Activated CD4-positive, alpha-beta T cell treated with anti-CD3 and anti-CD28 coated beads for 4 hours (primary cell): ENCODE results near the gene SUPT16H.
A peak's percentile ranks its signal among the peaks of the same experiment; 100 is the strongest.
"Not testable (repeated sequence)": the region's sequence is repeated elsewhere in the genome, so short reads cannot be mapped to it uniquely, and the experiment has no call there.

ENCODE experiments used
- DNase-seq, 2 donors: peaks; one replicate each; pipeline ENCODE4 v3.0.0-alpha.2; 2020

The SUPT16H gene

DNA sequence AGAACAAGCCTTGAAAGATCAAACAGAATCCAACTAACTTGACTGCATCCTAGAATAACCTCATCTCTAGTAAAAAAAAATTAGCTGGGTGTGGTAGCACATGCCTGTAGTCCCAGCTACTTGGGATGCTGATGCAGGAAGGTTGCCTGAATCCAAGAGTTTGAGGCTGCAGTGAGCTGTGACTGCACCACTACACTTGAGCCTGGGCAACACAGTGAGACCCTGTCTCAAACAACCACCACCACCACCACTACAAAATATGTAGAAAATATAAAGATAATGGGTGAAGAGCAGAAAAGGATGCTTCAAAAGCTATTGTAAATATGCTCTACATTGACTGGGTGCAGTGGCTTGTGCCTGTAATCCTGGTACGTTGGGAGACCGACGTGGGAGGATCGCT lies 27.3 kb downstream of the SUPT16H start:
- DNase-seq = no peak

DNA sequence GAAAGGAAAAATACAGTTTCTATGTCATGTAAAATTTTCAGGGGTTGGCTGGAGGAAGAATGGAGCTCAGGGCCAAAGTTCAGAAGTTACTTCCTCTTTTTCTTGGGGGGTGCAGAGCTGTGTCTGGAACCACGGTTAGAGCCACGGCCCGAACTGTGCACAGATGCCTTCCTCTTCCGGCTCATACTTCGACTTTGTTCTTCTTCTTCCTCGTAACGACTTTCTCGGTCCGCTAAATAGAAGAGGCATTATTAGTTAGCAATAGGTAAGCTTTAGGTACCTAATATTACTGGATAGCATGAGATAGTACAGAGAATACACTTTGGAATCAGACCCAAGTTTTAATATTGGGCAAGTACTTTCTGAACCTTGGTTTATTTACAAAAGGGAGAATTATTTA lies 31.2 kb downstream of the SUPT16H start:
- DNase-seq = no peak

- no peak for DNase-seq
Measured at GRCh38 chr14:21350539-21350938, 33.3 kb downstream of the SUPT16H start.

DNA sequence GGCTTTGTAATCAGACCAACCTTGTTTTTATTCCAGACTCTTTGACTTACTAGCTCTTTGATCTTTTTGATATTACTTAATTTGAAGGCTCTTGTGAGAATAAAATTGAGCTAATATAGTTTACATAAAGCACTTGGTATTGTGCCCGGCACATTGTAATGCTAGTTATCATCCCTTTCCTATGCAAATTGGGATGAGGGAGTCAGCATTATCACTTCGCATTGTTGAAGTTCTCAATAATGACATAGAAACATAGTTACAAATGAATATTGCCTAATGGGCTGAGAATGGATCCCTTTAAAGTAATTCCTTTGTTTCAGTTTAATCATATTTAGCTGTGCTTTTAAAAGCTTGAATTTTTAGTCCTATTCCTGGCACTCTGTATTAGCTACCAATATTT lies 36.6 kb downstream of the SUPT16H start:
- no peak for DNase-seq

DNA sequence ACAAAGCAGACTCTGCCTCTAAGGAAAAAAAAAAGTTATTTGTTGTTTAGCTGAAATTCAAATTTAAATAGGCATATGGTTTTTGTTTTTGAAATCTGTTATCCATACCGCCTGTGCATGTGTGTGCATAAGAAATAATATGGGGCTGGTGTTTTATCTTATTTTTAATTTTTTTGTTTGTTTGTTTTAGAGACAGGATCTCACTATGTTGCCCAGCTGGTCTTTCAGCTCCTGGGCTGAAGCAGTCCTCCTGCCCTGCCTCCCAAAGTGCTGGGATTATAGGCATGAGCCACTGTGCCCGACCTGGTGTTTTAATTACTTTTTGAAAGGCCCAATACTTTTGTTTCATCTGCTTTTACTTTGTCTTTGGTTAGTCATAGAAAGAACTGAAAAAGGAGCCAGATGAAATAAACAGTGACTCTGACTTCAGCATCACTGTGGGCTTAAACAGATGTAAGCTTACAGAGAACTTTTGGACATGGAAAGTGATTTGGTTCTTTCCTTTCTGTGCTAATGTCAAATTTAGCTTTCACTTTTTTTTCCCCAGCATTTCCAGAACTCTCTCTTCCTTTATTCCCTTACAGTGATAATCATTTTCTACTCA lies 37.2 kb downstream of the SUPT16H start:
- DNase-seq = no peak

- DNase-seq = no peak
Measured at GRCh38 chr14:21343035-21343794, 40.6 kb downstream of the SUPT16H start.

- DNase-seq = no peak
Measured at GRCh38 chr14:21334202-21334906, 49.5 kb downstream of the SUPT16H start.

DNA sequence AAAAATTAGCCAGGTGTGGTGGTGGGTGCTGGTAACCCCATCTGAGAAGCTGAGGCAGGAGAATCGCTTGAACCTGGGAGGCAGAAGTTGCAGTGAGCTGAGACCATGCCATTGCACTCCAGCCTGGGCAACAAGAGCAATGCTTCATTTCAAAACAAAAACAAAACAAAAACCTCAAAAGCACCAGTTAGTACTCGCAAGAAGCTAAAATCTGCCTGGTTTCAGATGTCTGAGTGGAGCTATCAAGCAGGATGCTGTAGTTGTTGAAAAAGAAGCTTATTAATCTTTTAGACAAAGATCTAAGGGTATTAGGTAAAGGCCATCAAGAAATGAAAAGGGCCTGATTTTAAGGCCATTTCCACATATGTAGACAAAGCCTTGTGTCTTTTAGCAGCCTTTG lies 50.9 kb downstream of the SUPT16H start:
- no peak for DNase-seq

DNA sequence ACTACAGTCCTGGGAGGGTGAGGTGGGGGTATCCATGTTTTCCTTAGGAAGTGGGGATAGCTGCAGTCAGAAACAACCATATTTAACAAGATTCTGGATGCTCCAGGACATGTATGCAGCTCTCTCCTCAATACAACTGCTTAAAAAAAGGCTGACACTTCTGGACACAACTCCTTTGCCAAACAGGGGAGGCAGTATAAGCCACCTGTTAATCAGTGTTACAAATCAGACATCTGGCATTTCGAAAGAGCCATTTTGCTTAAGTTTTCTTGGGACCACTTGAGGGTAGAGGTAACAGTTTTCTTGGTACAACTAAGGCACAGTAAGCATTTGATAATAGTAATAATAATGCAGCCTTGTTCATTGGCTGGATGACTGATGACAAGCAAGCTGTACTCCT lies 56.8 kb downstream of the SUPT16H start:
- no peak for DNase-seq

- DNase-seq = no peak
Measured at GRCh38 chr14:21322716-21323115, 61.1 kb downstream of the SUPT16H start.

DNA sequence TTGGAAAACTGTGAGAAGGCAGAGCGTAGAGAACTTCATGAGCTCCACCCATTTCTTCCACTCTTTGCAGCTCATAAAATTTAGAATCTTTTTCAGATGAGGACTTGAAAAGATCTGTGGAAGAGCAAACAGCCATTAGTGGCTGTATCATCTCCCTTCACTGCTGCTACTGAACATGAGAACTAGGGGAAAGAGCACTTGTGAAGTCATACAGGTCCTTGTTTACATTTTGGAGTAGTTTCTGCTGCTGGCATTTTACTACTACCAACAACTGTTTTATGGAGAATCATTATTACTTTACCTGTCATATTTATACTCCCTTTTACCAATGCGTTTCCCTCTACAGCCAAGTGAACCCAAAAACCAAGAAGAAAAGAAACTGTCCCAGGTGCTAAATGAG lies 62.9 kb downstream of the SUPT16H start:
- DNase-seq = no peak

- no peak for DNase-seq
Measured at GRCh38 chr14:21317398-21317797, 66.4 kb downstream of the SUPT16H start.

DNA sequence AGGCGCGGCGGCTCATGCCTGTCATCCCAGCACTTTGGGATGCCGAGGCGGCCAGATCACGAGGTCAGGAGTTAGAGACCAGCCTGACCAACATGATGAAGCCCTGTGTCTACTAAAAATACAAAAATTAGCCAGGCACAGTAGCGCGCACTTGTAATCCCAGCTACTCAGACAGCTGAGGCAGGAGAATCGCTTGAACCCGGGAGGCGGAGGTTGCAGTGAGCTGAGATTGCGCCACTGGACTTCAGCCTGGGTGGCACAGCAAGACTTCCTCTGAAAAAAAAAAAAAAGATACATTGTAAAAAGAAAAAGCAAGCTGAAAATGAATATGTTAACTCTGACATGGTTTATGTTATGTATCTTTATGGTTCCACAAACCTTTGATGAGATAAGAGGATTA lies 70.3 kb downstream of the SUPT16H start:
- no peak for DNase-seq

- no peak for DNase-seq
Measured at GRCh38 chr14:21311614-21312013, 72.2 kb downstream of the SUPT16H start.

DNA sequence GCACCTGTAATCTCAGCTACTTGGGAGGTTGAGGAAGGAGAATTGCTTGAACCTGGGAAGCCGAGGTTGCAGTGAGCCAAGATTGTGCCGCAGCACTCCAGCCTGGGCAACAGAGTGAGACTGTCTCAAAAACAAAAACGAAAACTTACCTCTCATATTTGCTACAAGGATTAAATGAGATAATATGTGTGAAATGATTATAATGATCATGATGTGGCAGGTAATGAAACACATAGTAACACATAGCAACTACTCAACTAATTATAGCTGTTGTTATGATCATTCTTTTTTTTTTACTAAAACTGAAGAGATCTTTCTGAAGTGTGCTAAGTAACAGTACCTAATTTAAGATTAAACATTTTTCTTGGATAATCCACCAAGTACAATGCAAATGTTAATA lies 73.9 kb downstream of the SUPT16H start:
- DNase-seq = no peak

DNA sequence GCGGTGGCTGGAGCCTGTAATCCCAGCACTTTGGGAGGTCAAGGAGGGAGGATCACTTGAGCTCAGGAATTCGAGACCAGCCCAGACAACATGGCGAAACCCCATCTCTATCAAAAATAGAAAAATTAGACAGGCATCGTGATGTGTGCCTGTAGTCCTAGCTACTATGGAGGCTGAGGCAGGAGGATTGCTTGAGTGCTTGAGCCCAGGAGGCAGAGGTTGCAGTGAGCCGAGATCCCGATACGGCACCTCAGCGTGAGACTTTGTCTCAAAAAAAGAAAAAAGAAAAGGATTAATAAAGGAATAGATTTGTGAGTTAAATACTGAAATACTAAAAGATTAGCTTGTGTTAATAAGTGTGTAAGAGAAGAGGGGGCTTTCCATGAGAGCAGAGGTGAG lies 74.6 kb downstream of the SUPT16H start:
- DNase-seq = no peak

DNA sequence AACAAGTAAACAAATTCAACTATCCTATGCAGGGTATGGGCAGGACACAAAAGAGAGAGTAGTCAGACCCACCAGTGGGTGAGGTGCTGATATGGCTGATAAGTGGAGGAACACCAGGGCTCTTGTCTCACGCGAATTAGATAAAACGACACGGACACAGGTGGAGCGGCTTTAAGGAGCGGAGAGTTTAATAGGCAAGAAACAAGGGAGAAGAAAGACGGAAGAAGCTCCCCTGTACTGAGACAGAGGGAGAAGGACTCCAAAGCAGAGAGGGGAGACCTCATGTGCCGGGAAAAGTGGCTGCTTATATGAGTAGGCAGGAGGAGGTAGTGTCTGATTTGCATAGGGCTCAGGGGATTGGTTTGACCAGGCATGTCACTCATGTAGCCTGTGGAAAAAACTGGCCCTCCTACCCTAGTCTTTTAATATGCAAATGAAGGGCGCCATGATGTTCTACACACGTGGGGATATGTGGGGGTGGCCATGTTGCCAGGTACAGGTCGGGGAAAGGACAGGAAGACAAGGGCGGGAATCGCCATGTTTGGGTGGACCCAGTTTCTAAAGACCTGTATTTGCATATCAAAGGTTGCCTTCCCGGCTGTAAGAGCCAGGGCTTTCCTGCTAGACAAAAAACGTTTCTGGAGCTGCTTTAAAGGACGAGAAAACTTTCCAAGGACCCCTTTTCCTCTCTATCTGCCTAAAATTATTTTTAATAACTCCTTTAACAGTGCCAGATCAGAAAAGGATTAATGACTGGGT lies 75.2 kb downstream of the SUPT16H start:
- peak; percentile 74 to 82 for DNase-seq

DNA sequence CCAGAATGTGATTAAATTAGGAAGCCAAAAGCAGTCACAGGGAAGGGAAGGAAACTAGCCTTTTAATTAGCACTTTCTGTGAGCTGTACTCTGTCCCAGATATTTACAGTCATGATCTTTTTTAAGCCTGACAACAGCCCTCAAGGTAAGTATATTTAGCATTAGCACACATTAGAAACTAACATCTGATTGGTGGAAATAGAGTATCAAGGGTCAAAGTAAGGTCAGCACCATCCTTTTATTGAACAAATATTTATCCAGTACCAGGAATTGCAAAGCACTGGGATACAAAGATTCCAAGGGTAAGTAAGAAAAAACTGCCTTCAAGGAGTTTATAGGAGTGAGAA lies 75.7 kb downstream of the SUPT16H start:
- DNase-seq = no peak

GRCh38 chr14:21307637-21308036 lies 76.2 kb downstream of the SUPT16H start:
- no peak for DNase-seq

- not testable (repeated sequence) for DNase-seq
Measured at GRCh38 chr14:21302836-21303140, 81.0 kb downstream of the SUPT16H start.

GRCh38 chr14:21302013-21302835 lies 81.6 kb downstream of the SUPT16H start:
- no peak for DNase-seq
